OCI-LY1 (cell line): ENCODE results near the gene GPATCH8.

Experiments used
- CTCF ChIP-seq: fragments of 200-600 bp; sonication (generic), shearing (Covaris generic); IDR thresholded peaks from 2 replicates; pipeline ENCODE4 v1.5.1; 2017; ENCODE audit warnings: mild to moderate bottlenecking, antibody characterized with exemption, low read length, moderate library complexity, mixed read lengths
- EZH2 ChIP-seq: fragments of 200-600 bp; sonication (generic), shearing (Covaris generic); IDR thresholded peaks from 2 replicates; pipeline ENCODE4 v1.8.0; 2017; ENCODE audit warnings: borderline replicate concordance, mixed run types, mild to moderate bottlenecking, antibody characterized with exemption, low read length, moderate library complexity, mixed read lengths

GRCh38 chr17:44350733-44351226 lies 152.4 kb downstream of the GPATCH8 start:
- TF ChIP-seq CTCF (peak; percentile 78), EZH2 (no peak)
